Panc1 (cell line): ENCODE data around the gene DNASE1L3. TPM values are rescaled to one million over a fixed set of nuclear protein-coding genes. Genes with fewer than 3 reads are reported as not detected.

ENCODE experiments used
- ATAC-seq: fragments of 200-7000 bp; cut with Tn5 transposase; 2 replicates; pipeline ENCODE4 v1.9.1; 2020; ENCODE audit warnings: mild to moderate bottlenecking, moderate library complexity
- BruUV-seq: library from RNA; stranded (reverse); fragments of 400-500 nt; replicated peaks from 2 replicates; lab custom pipeline; 2021; lab: Mats Ljungman, UMichigan
- CTCF ChIA-PET: fragments of 300-600 bp; sonication (Branson Sonifier 250); formaldehyde crosslinking; loops from one replicate; lab custom pipeline; 2022; ENCODE audit warnings: antibody characterized with exemption; lab: Charles Lee
- POLR2A ChIA-PET: fragments of 300-600 bp; sonication (Branson Sonifier 250); formaldehyde crosslinking; loops from one replicate; lab custom pipeline; 2022; ENCODE audit warnings: antibody characterized with exemption; lab: Charles Lee
- DNase-seq: peaks from one replicate; pipeline ENCODE4 v3.0.0-alpha.2; 2010; ENCODE audit warnings: low read depth, low spot score
- H3K27ac ChIP-seq: 2 replicates; pipeline ENCODE4 v1.5.1; 2011; ENCODE audit warnings: mild to moderate bottlenecking, low read length, inconsistent platforms
- H3K27me3 ChIP-seq: fragments of 200-500 bp; sonication (Bioruptor generic); 2 replicates; pipeline ENCODE4 v1.6.0; 2014; ENCODE audit warnings: low read length, inconsistent platforms; ENCODE audit not compliant: control insufficient read depth, insufficient read depth
- H3K36me3 ChIP-seq: fragments of 200-500 bp; sonication (Bioruptor generic); 2 replicates; pipeline ENCODE4 v1.5.1; 2014; ENCODE audit warnings: inconsistent platforms, mild to moderate bottlenecking, low read length, moderate library complexity; ENCODE audit not compliant: control insufficient read depth, insufficient read depth
- H3K4me1 ChIP-seq: 2 replicates; pipeline ENCODE4 v1.5.1; 2011; ENCODE audit warnings: inconsistent platforms, mild to moderate bottlenecking, low read length, moderate library complexity; ENCODE audit not compliant: control insufficient read depth, insufficient read depth
- H3K4me3 ChIP-seq, 2 experiments: 2 replicates each; pipeline ENCODE4 v1.5.1; 2011 to 2012; ENCODE audit warnings: low read depth in 2 of 2, low read length in 2 of 2, mild to moderate bottlenecking in 2 of 2, inconsistent platforms in 1 of 2, moderate library complexity in 1 of 2
- H3K9me3 ChIP-seq: fragments of 200-500 bp; sonication (Bioruptor generic); 2 replicates; pipeline ENCODE4 v1.5.1; 2014; ENCODE audit warnings: low read depth, mild to moderate bottlenecking, inconsistent platforms, low read length, moderate library complexity; ENCODE audit not compliant: control insufficient read depth, insufficient read depth
- POLR2AphosphoS5 ChIP-seq: IDR thresholded peaks from 2 replicates; pipeline ENCODE4 v1.6.1; 2012; ENCODE audit warnings: mild to moderate bottlenecking, low read depth, low read length, moderate library complexity
- SIN3A ChIP-seq: IDR thresholded peaks from 2 replicates; pipeline ENCODE4 v1.6.1; 2012; ENCODE audit warnings: low read depth, mild to moderate bottlenecking, low read length, moderate library complexity, borderline replicate concordance; ENCODE audit not compliant: insufficient read depth
- TCF7L2 ChIP-seq: IDR thresholded peaks from 2 replicates; pipeline ENCODE4 v1.6.1; 2011; ENCODE audit warnings: mild to moderate bottlenecking, low read depth, low read length, inconsistent platforms
- in situ Hi-C: cut with HindIII; loops from 2 replicates; pipeline ENCODE4 v1.10.0; 2016; ENCODE audit warnings: low sequenced_read_pairs, low pct_unique_long_range_greater_than_20kb
- intact Hi-C: fragments of 100-400 bp; cut with micrococcal nuclease; formaldehyde crosslinking; loops from one replicate; pipeline ENCODE4 v1.10.0; 2022; ENCODE audit not compliant: unreplicated experiment
- total RNA-seq: library from RNA; stranded (reverse); gene quantifications from one replicate; pipeline ENCODE4 v1.2.1, GENCODE V29; 2021; ENCODE audit not compliant: unreplicated experiment
- TF ChIP-seq, protein P1 (sequence below), 2 experiments: IDR thresholded peaks; 2 replicates each; pipeline ENCODE4 v1.6.1; 2011 to 2012; ENCODE audit warnings: low read depth in 2 of 2, control low read depth in 1 of 2, low read length in 1 of 2, mild to moderate bottlenecking in 1 of 2, moderate library complexity in 1 of 2; ENCODE audit not compliant: insufficient read depth in 1 of 2
- TF ChIP-seq, protein P2 (sequence below): fragments of 450-650 bp; IDR thresholded peaks from 2 replicates; pipeline ENCODE4 v1.5.1; 2017; ENCODE audit warnings: mild to moderate bottlenecking

Gene DNASE1L3
- total RNA-seq, 1 experiment from 2014 or later: not detected

DNA sequence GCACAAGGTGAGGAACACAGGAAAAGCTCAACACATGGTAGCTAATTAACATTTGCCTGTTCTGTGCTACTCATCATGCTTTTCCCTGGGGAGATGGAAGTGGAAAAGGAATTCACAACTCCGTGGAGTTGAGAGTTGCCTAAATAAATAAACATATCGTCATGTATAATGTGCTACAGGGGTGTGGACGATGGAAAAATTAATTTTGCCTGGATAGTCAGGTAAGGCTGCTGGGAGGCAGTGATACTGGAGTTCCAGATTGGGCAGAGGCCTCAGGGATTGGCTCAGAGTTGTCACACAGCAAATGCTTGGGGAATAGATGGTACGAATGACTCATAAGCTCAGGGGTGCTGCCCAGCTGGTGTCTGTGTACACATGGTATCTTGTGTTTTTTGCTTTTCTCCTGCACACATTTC is 23.8 kb upstream of the DNASE1L3 start:
- no TSS peak for BruUV-seq
- Histone ChIP-seq H3K27me3 (no peaks in the 10 kb centered on the region), H3K9me3 (no peaks in the 10 kb centered on the region), H3K4me3 (no peak overlapping the region), H3K36me3 (no peaks in the 10 kb centered on the region; the same call in 1 of the 2 replicates), H3K27ac (no peak overlapping the region), H3K4me1 (peaks cover 3% of the 10 kb centered on the region; the same call in 1 of the 2 replicates)
- ChIA-PET POLR2A (interaction anchor here (0.6 kb wide), 1 partner anchor 259 kb away, joined by 3 read pairs; no protein-coding TSS in a partner anchor), CTCF (no interaction called here)
- intact Hi-C loops: no loop called here
- ATAC-seq (no peak), DNase-seq (no peak)
- TF ChIP-seq, protein P1, sequence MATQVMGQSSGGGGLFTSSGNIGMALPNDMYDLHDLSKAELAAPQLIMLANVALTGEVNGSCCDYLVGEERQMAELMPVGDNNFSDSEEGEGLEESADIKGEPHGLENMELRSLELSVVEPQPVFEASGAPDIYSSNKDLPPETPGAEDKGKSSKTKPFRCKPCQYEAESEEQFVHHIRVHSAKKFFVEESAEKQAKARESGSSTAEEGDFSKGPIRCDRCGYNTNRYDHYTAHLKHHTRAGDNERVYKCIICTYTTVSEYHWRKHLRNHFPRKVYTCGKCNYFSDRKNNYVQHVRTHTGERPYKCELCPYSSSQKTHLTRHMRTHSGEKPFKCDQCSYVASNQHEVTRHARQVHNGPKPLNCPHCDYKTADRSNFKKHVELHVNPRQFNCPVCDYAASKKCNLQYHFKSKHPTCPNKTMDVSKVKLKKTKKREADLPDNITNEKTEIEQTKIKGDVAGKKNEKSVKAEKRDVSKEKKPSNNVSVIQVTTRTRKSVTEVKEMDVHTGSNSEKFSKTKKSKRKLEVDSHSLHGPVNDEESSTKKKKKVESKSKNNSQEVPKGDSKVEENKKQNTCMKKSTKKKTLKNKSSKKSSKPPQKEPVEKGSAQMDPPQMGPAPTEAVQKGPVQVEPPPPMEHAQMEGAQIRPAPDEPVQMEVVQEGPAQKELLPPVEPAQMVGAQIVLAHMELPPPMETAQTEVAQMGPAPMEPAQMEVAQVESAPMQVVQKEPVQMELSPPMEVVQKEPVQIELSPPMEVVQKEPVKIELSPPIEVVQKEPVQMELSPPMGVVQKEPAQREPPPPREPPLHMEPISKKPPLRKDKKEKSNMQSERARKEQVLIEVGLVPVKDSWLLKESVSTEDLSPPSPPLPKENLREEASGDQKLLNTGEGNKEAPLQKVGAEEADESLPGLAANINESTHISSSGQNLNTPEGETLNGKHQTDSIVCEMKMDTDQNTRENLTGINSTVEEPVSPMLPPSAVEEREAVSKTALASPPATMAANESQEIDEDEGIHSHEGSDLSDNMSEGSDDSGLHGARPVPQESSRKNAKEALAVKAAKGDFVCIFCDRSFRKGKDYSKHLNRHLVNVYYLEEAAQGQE (IDR thresholded peaks at IDR 0.05; ENCODE audit: insufficient read depth in 1 of 2, low read depth in 2 of 2, low read length in 1 of 2): no peak
- TF ChIP-seq SIN3A (no peak), POLR2AphosphoS5 (no peak), TCF7L2 (no peak)
- TF ChIP-seq, protein P2, sequence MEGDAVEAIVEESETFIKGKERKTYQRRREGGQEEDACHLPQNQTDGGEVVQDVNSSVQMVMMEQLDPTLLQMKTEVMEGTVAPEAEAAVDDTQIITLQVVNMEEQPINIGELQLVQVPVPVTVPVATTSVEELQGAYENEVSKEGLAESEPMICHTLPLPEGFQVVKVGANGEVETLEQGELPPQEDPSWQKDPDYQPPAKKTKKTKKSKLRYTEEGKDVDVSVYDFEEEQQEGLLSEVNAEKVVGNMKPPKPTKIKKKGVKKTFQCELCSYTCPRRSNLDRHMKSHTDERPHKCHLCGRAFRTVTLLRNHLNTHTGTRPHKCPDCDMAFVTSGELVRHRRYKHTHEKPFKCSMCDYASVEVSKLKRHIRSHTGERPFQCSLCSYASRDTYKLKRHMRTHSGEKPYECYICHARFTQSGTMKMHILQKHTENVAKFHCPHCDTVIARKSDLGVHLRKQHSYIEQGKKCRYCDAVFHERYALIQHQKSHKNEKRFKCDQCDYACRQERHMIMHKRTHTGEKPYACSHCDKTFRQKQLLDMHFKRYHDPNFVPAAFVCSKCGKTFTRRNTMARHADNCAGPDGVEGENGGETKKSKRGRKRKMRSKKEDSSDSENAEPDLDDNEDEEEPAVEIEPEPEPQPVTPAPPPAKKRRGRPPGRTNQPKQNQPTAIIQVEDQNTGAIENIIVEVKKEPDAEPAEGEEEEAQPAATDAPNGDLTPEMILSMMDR: no peak
- in situ Hi-C loops: no loop called here

DNA sequence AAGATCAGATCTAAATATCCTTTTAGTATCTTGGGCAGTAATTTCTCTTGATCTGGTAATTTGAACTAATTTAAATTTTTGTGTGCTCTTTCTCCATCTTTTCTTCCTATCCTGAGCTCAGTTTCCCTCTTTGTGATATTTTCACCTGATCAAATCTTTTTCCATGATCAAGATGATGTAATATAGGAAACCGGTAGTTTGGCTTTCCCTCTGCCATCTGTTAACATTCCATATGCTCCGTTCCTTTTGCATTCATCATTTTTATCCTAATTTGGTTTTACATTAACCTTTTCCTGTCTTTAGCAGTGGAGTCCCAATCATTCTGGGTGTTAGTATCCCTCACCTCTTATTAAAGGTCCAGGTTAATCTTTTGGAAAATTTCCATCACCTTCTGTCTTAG is 20.9 kb upstream of the DNASE1L3 start:
- Histone ChIP-seq H3K36me3 (no peaks in the 10 kb centered on the region), H3K9me3 (no peaks in the 10 kb centered on the region), H3K27me3 (no peaks in the 10 kb centered on the region), H3K4me3 (no peak overlapping the region), H3K27ac (no peak overlapping the region), H3K4me1 (peaks cover under 1% of the 10 kb centered on the region; the same call in 1 of the 2 replicates)
- CTCF ChIA-PET: no interaction called here
- ATAC-seq: no peak
- no peak for DNase-seq
- no peak for TF ChIP-seq SIN3A
- TF ChIP-seq POLR2AphosphoS5: no peak
- TF ChIP-seq, protein P1 (IDR thresholded peaks at IDR 0.05; ENCODE audit: insufficient read depth in 1 of 2, low read depth in 2 of 2, low read length in 1 of 2): no peak
- TF ChIP-seq, protein P2: no peak
- TF ChIP-seq TCF7L2: no peak
- in situ Hi-C loops: no loop called here
- no TSS peak for BruUV-seq
- intact Hi-C loops: no loop called here
- POLR2A ChIA-PET: no interaction called here
